ENCODE measurements around the gene PMS2. TPM values are rescaled to one million over a fixed set of nuclear protein-coding genes. Genes with fewer than 3 reads are reported as not detected.
"Not testable (repeated sequence)": the region's sequence is repeated elsewhere in the genome, so short reads cannot be mapped to it uniquely, and the experiment has no call there.

The PMS2 gene
- total RNA-seq, 1 donor from 2014 or later: 12.0 TPM

DNA sequence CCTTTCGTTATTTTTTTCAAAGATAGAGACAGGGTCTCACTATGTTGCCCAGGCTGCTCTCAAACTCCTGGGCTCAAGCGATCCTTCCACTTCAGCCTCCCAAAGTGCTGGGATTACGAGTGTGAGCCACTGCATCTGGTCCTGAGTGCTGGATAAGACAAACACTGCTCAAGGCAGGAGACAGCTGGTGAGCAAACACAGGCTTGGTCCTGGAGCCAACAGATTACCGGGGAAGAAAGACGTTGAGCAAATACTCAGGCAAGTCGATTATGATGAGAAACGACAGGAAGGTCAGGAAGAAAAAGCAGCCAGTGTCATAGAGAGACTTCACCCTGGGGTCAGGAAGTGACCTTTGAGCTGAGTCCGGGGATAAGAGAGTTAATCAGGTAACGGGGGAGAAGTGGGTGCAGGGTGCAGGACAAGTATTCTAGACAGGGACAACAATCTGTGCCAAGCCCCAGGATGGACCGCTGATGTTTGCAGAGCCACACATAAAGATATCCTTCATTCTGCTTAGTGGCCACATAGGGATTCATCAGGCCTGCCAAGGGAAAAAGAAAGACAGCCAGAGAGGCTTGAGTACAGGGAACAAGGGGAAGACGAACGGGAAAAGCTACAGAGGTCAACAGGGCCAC, 29.1 kb downstream of the PMS2 start:
- not testable (repeated sequence) for H3K9me3 ChIP-seq (ENCODE audit: control insufficient read depth in 3 of 3, low read length in 3 of 3)

DNA sequence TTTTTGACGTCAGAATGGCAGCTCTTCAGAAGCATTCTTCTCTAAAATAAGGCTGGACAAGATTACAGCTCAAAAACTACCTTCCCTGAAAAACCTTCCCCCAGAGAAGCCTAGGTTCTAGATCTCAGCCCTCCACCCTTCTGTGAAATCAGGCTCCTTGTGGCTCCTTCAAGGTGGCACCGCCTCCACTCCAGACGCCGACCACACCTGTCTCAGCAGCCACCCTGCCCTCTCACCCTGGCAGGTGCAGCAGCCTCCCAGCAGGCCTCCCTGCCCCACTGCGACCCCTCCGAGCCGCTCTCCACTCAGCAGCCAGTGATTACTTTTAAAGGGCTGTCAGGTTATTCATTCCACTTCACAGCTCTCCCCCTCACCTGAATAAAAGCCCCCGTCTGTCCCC, 35.3 kb downstream of the PMS2 start:
- not testable (repeated sequence) for H3K4me3 ChIP-seq (ENCODE audit: low read length in 3 of 3); H3K27ac ChIP-seq (ENCODE audit: low read depth, low read length); H3K27me3 ChIP-seq (ENCODE audit: control insufficient read depth in 3 of 3, insufficient read depth in 3 of 3, low read length in 3 of 3); H3K9ac ChIP-seq (ENCODE audit: low read depth in 1 of 3, low read length in 3 of 3); H3K4me1 ChIP-seq (ENCODE audit: control insufficient read depth in 3 of 3, insufficient read depth in 3 of 3, low read length in 3 of 3); H3K9me3 ChIP-seq (ENCODE audit: control insufficient read depth in 3 of 3, low read length in 3 of 3); H3K36me3 ChIP-seq (ENCODE audit: control insufficient read depth in 3 of 3, insufficient read depth in 3 of 3, low read length in 3 of 3)

More for the DNA sequence above, 29.1 kb downstream of the PMS2 start:
- H3K4me1 ChIP-seq (ENCODE audit: control insufficient read depth in 3 of 3, insufficient read depth in 3 of 3, low read length in 3 of 3); H3K27ac ChIP-seq (ENCODE audit: low read depth, low read length); H3K9ac ChIP-seq (ENCODE audit: low read depth in 1 of 3, low read length in 3 of 3); H3K27me3 ChIP-seq (ENCODE audit: control insufficient read depth in 3 of 3, insufficient read depth in 3 of 3, low read length in 3 of 3); H3K36me3 ChIP-seq (ENCODE audit: control insufficient read depth in 3 of 3, insufficient read depth in 3 of 3, low read length in 3 of 3); H3K4me3 ChIP-seq (ENCODE audit: low read length in 3 of 3): not testable (repeated sequence)

DNA sequence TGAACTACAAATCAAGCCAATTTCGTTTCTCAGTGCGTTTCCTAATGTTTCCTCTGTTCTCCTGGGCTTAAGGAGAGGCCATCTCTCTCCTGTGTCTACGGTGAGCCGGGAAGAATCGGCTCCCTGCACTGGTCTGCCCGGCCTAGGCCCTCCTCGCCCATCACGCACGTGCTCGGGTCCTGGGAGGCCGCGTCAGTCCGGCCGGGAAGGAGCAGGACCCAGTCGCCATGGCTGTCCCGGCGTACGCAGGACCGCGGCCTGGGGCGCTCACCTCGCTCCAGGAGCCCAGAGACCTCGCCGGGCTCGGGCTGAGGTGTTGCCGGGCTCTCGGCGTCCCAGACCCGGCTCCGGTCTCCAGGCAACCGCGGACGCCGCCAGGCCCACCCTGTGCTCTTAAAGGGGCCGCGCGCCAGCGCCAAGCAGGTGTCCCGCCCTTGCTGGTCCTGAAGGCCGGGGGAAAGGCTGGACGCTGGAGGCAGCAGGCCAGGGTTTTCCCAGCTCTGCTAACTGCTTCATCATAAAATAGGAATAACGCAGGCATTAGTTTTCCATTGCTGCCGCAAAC, 38.4 kb downstream of the PMS2 start, which contains the start of gene RSPH10B:
RSPH10B (minus strand) TSS at position 343 of the 565 bp plus-strand sequence. CDS start 3,573 bp downstream, outside the sequence.
- H3K9ac ChIP-seq (ENCODE audit: low read depth in 1 of 3, low read length in 3 of 3); H3K27me3 ChIP-seq (ENCODE audit: control insufficient read depth in 3 of 3, insufficient read depth in 3 of 3, low read length in 3 of 3); H3K36me3 ChIP-seq (ENCODE audit: control insufficient read depth in 3 of 3, insufficient read depth in 3 of 3, low read length in 3 of 3); H3K4me3 ChIP-seq (ENCODE audit: low read length in 3 of 3); H3K27ac ChIP-seq (ENCODE audit: low read depth, low read length); H3K4me1 ChIP-seq (ENCODE audit: control insufficient read depth in 3 of 3, insufficient read depth in 3 of 3, low read length in 3 of 3); H3K9me3 ChIP-seq (ENCODE audit: control insufficient read depth in 3 of 3, low read length in 3 of 3): not testable (repeated sequence)

DNA sequence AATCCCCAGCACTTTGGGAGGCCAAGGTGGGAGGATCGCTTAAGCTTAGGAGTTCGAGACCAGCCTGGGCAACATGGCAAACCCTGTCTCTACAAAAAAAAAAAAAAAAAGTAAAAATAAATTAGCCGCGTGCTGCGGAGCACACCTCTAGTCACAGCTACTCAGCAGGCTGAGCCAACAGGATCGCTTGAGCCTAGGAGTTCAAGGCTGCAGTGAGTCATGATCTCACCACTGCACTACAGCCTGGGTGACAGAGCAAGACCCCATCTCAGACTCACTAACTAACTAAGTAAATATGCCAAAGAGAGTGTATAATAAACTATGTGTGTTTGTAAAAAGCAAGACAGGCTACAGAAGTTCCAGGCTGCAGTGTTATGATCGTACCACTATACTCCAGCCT, 45.0 kb downstream of the PMS2 start:
- not testable (repeated sequence) for H3K9ac ChIP-seq (ENCODE audit: low read depth in 1 of 3, low read length in 3 of 3); H3K36me3 ChIP-seq (ENCODE audit: control insufficient read depth in 3 of 3, insufficient read depth in 3 of 3, low read length in 3 of 3); H3K27me3 ChIP-seq (ENCODE audit: control insufficient read depth in 3 of 3, insufficient read depth in 3 of 3, low read length in 3 of 3); H3K27ac ChIP-seq (ENCODE audit: low read depth, low read length); H3K4me1 ChIP-seq (ENCODE audit: control insufficient read depth in 3 of 3, insufficient read depth in 3 of 3, low read length in 3 of 3); H3K9me3 ChIP-seq (ENCODE audit: control insufficient read depth in 3 of 3, low read length in 3 of 3); H3K4me3 ChIP-seq (ENCODE audit: low read length in 3 of 3)

DNA sequence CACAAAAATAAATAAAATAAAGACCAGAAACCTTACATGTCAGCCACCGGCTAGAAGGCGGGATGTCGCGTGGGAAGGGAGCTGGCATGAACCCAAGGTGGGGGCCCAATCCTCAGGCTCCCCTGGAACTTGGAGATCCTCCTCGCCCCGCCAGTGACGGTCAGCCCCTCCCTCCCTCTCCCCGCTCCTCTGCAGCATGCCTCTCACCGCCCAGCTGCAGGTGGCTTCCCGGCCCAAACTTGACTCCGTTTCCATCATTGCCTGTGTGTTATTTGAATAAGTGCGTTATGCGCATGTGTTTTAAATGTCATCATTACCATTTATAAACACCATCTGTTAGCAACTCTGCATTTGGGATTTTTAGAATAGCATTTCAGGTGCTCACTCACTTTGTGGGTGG, 45.6 kb downstream of the PMS2 start:
- H3K27ac ChIP-seq (ENCODE audit: low read depth, low read length); H3K36me3 ChIP-seq (ENCODE audit: control insufficient read depth in 3 of 3, insufficient read depth in 3 of 3, low read length in 3 of 3); H3K4me1 ChIP-seq (ENCODE audit: control insufficient read depth in 3 of 3, insufficient read depth in 3 of 3, low read length in 3 of 3); H3K9me3 ChIP-seq (ENCODE audit: control insufficient read depth in 3 of 3, low read length in 3 of 3); H3K27me3 ChIP-seq (ENCODE audit: control insufficient read depth in 3 of 3, insufficient read depth in 3 of 3, low read length in 3 of 3); H3K4me3 ChIP-seq (ENCODE audit: low read length in 3 of 3); H3K9ac ChIP-seq (ENCODE audit: low read depth in 1 of 3, low read length in 3 of 3): not testable (repeated sequence)

DNA sequence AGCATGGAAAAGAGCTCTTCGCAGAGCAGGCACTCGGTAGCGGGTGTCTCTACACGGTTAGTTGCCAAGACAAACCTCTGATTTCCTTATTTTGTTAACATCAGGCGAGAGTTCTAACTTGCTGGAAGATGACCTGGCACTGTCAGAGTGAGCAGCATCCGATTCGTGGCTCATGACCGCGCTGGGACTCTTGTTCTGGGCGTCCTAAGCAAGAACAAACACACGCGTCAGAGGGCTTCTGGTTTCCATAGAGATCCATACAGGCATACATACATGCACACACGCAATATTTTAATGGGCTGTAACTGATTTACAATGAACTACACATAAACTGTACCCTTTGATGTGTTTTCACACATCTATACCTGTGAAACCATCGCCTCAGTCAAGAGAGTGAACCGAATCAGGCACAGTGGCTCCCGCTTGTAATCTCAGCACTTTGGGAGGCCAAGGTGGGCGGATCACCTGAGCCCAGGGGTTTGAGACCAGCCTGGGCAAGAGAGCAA, 73.9 kb downstream of the PMS2 start:
- H3K36me3 ChIP-seq (ENCODE audit: control insufficient read depth in 3 of 3, insufficient read depth in 3 of 3, low read length in 3 of 3); H3K4me3 ChIP-seq (ENCODE audit: low read length in 3 of 3); H3K4me1 ChIP-seq (ENCODE audit: control insufficient read depth in 3 of 3, insufficient read depth in 3 of 3, low read length in 3 of 3); H3K9me3 ChIP-seq (ENCODE audit: control insufficient read depth in 3 of 3, low read length in 3 of 3); H3K9ac ChIP-seq (ENCODE audit: low read depth in 1 of 3, low read length in 3 of 3); H3K27me3 ChIP-seq (ENCODE audit: control insufficient read depth in 3 of 3, insufficient read depth in 3 of 3, low read length in 3 of 3); H3K27ac ChIP-seq (ENCODE audit: low read depth, low read length): not testable (repeated sequence)

DNA sequence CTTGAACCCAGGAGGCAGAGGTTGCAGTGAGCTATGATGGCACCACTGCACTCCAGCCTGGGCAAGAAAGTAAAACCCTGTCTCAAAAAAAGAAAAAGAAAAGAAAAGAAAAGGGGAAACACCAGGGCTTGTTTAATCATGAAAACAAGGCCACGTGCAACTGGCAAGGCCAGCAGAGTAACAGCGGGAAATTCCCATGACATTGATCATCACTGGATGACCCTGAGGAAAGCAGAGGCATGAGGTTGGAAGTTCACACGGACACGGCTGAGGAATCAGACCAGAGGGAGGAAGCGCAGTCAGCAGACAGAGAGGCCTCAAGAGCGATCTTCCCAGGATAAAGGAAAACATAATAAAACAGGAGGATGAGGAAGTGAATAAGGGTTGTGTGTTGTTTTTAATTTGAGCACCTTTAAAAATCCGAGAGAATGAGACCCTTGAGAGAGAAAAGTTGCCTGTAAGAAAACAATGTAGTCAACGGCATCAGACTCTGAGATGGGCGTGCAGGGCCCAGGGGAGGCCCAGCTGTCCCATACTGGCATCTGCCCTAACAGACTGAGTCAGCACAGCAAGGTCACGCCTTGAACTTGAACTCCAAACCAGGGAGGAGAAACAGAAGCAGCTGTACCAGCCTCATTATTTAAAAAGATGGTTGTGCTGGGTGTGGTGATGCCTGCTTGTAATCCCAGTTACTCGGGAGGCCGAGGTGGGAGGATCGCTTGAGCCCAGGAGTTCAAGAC, 76.8 kb downstream of the PMS2 start:
- not testable (repeated sequence) for H3K27ac ChIP-seq (ENCODE audit: low read depth, low read length); H3K4me3 ChIP-seq (ENCODE audit: low read length in 3 of 3); H3K9me3 ChIP-seq (ENCODE audit: control insufficient read depth in 3 of 3, low read length in 3 of 3); H3K27me3 ChIP-seq (ENCODE audit: control insufficient read depth in 3 of 3, insufficient read depth in 3 of 3, low read length in 3 of 3); H3K4me1 ChIP-seq (ENCODE audit: control insufficient read depth in 3 of 3, insufficient read depth in 3 of 3, low read length in 3 of 3); H3K9ac ChIP-seq (ENCODE audit: low read depth in 1 of 3, low read length in 3 of 3); H3K36me3 ChIP-seq (ENCODE audit: control insufficient read depth in 3 of 3, insufficient read depth in 3 of 3, low read length in 3 of 3)

DNA sequence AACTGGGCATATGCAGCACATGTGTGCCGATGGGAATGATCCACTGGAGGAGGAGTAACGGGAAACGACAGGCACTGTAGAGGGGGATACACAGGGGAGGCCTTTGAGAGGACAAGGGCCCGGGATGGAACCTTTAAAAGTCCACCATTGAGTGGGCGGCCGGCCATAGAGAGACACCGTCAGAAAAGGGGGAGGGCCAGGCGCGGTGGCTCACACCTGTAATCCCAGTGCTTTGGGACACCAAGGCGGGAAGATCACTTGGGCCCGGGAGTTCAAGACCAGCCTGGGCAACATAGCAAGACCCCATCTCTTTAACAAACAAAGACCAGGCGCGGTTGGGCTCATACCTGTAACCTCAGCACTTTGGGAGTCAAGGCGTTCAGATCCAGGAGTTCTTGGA, 77.6 kb downstream of the PMS2 start:
- not testable (repeated sequence) for H3K27me3 ChIP-seq (ENCODE audit: control insufficient read depth in 3 of 3, insufficient read depth in 3 of 3, low read length in 3 of 3); H3K4me1 ChIP-seq (ENCODE audit: control insufficient read depth in 3 of 3, insufficient read depth in 3 of 3, low read length in 3 of 3); H3K9me3 ChIP-seq (ENCODE audit: control insufficient read depth in 3 of 3, low read length in 3 of 3); H3K9ac ChIP-seq (ENCODE audit: low read depth in 1 of 3, low read length in 3 of 3); H3K4me3 ChIP-seq (ENCODE audit: low read length in 3 of 3); H3K27ac ChIP-seq (ENCODE audit: low read depth, low read length); H3K36me3 ChIP-seq (ENCODE audit: control insufficient read depth in 3 of 3, insufficient read depth in 3 of 3, low read length in 3 of 3)

DNA sequence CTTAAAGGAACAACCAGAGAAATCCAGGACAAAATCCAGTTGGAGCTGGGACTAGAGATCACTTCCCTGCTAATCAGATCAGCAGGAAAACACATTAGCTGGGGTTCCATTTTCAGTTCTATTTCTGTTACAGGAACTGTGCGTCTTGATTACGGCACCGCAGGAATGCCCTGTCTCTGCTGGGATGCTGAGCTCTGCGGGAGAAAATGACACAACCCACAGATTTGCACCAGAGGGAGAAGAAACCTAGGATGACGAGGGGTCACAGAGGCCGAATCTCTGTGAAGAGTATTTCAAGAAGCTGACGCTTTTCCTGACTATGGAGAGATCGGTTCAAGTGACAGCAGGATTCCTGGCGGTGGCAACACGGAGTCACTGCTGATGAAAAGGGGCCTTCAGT, 78.6 kb downstream of the PMS2 start:
- not testable (repeated sequence) for H3K4me3 ChIP-seq (ENCODE audit: low read length in 3 of 3); H3K27me3 ChIP-seq (ENCODE audit: control insufficient read depth in 3 of 3, insufficient read depth in 3 of 3, low read length in 3 of 3); H3K27ac ChIP-seq (ENCODE audit: low read depth, low read length); H3K36me3 ChIP-seq (ENCODE audit: control insufficient read depth in 3 of 3, insufficient read depth in 3 of 3, low read length in 3 of 3); H3K9me3 ChIP-seq (ENCODE audit: control insufficient read depth in 3 of 3, low read length in 3 of 3); H3K4me1 ChIP-seq (ENCODE audit: control insufficient read depth in 3 of 3, insufficient read depth in 3 of 3, low read length in 3 of 3); H3K9ac ChIP-seq (ENCODE audit: low read depth in 1 of 3, low read length in 3 of 3)

DNA sequence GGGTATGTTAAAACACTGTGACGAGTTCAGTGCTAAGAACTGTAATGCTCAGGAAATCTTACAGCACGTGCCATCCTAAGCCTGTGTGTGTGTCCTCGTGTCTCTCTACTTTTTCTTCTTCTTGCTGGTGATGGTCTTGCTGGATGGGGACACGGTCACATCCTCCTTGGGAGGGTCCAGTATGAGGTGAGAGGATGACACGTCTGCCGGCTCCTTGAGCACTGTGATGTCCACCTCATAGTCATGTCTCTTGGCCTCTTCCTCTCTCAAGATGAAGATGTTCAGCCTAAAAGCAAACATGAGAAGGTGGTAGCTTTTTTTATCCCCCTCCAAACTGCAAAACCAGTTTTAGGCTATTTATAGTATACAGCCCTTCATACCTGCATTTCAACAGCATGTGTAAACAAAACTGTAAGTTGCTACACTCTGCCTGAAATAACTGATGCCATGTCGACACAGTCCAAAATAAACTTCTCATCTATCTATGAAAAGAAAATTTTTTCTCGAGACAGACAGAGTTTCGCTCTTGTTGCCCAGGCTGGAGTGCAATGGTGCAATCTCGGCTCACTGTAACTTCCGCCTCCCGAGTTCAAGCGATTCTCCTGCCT, 82.5 kb downstream of the PMS2 start:
- not testable (repeated sequence) for H3K27ac ChIP-seq (ENCODE audit: low read depth, low read length); H3K27me3 ChIP-seq (ENCODE audit: control insufficient read depth in 3 of 3, insufficient read depth in 3 of 3, low read length in 3 of 3); H3K36me3 ChIP-seq (ENCODE audit: control insufficient read depth in 3 of 3, insufficient read depth in 3 of 3, low read length in 3 of 3); H3K4me1 ChIP-seq (ENCODE audit: control insufficient read depth in 3 of 3, insufficient read depth in 3 of 3, low read length in 3 of 3); H3K9me3 ChIP-seq (ENCODE audit: control insufficient read depth in 3 of 3, low read length in 3 of 3); H3K4me3 ChIP-seq (ENCODE audit: low read length in 3 of 3); H3K9ac ChIP-seq (ENCODE audit: low read depth in 1 of 3, low read length in 3 of 3)

All from skeletal muscle tissue (tissue), 4 donors.